H1 (cell line): ENCODE measurements around the gene MYO16. TPM values are rescaled to one million over a fixed set of nuclear protein-coding genes. Genes with fewer than 3 reads are reported as not detected.

Experiments used
- CTCF ChIA-PET: fragments of 300-600 bp; sonication (Branson Sonifier 250); formaldehyde crosslinking; loops from one replicate; lab custom pipeline; 2021; ENCODE audit not compliant: partially characterized antibody; lab: Charles Lee
- POLR2A ChIA-PET: fragments of 300-600 bp; sonication (Branson Sonifier 250); formaldehyde crosslinking; loops from one replicate; lab custom pipeline; 2021; ENCODE audit warnings: inconsistent platforms; ENCODE audit not compliant: partially characterized antibody; lab: Charles Lee
- DNase-seq, 2 experiments: peaks; one replicate each; pipeline versions ENCODE4 v3.0.0 to v3.0.0-alpha.2; 2010 to 2022; ENCODE audit warnings: low spot score in 2 of 2, low read depth in 1 of 2, mixed read lengths in 1 of 2
- FAIRE-seq: peaks from 2 replicates; lab custom pipeline; 2011; peaks lifted over from hg19 to GRCh38; lab: Jason Lieb, UNC
- H2AFZ ChIP-seq: 2 replicates; pipeline ENCODE4 v1.8.1; 2012; ENCODE audit warnings: low read length, inconsistent platforms
- H2AK5ac ChIP-seq: 2 replicates; pipeline ENCODE4 v1.6.1; 2013; ENCODE audit warnings: low read depth, low read length
- H2BK120ac ChIP-seq: replicated peaks from 2 replicates; pipeline ENCODE3; 2013; ENCODE audit warnings: low read depth, low read length, inconsistent platforms
- H2BK12ac ChIP-seq: 2 replicates; pipeline ENCODE4 v1.6.1; 2013; ENCODE audit warnings: low read depth, low read length
- H2BK15ac ChIP-seq: 2 replicates; pipeline ENCODE4 v1.6.1; 2013; ENCODE audit warnings: low read length
- H2BK20ac ChIP-seq: 2 replicates; pipeline ENCODE4 v1.6.1; 2013; ENCODE audit warnings: low read length
- H2BK5ac ChIP-seq: 2 replicates; pipeline ENCODE4 v1.6.1; 2013; ENCODE audit warnings: low read depth, low read length
- H3K14ac ChIP-seq: 2 replicates; pipeline ENCODE4 v1.6.1; 2013; ENCODE audit warnings: inconsistent platforms; ENCODE audit not compliant: insufficient read length
- H3K18ac ChIP-seq: 2 replicates; pipeline ENCODE4 v1.6.1; 2013; ENCODE audit warnings: low read length; ENCODE audit errors: extremely low read depth
- H3K23ac ChIP-seq: 2 replicates; pipeline ENCODE4 v1.6.1; 2013; ENCODE audit warnings: inconsistent platforms; ENCODE audit not compliant: insufficient read length
- H3K23me2 ChIP-seq: 2 replicates; pipeline ENCODE4 v1.6.1; 2013; ENCODE audit warnings: low read depth, low read length
- H3K27ac ChIP-seq: 2 replicates; pipeline ENCODE4 v1.6.1; 2011; ENCODE audit warnings: low read depth, low read length, inconsistent platforms
- H3K27me3 ChIP-seq, 4 experiments: replicated peaks in 1 of 4; 1 replicate in 1 of 4; 2 replicates in 3 of 4; pipeline versions ENCODE4 v1.6.1 to v1.8.1; 2011 to 2013; ENCODE audit warnings: low read length in 3 of 4, mild to moderate bottlenecking in 3 of 4, inconsistent platforms in 2 of 4, mixed read lengths in 2 of 4, moderate library complexity in 1 of 4; ENCODE audit not compliant: control insufficient read depth in 3 of 4, insufficient read depth in 3 of 4; ENCODE audit errors: extremely low read depth in 1 of 4
- H3K36me3 ChIP-seq, 4 experiments: 2 replicates each; pipeline versions ENCODE4 v1.6.1 to v1.8.1; 2011 to 2013; ENCODE audit warnings: mild to moderate bottlenecking in 4 of 4, low read length in 3 of 4, moderate library complexity in 2 of 4, control low read depth in 1 of 4, inconsistent platforms in 1 of 4; ENCODE audit not compliant: insufficient read depth in 4 of 4, control insufficient read depth in 2 of 4
- H3K4ac ChIP-seq: replicated peaks from 2 replicates; pipeline ENCODE3; 2013; ENCODE audit warnings: low read length, low read depth, mixed read lengths, inconsistent platforms; ENCODE audit not compliant: insufficient read length
- H3K4me1 ChIP-seq, 4 experiments: replicated peaks in 1 of 4; 1 replicate in 1 of 4; 2 replicates in 3 of 4; pipeline versions ENCODE4 v1.6.1 to v1.8.1; 2011 to 2013; ENCODE audit warnings: low read length in 3 of 4, inconsistent platforms in 2 of 4, mixed read lengths in 1 of 4; ENCODE audit not compliant: insufficient read depth in 4 of 4, control insufficient read depth in 3 of 4
- H3K4me2 ChIP-seq, 2 experiments: 2 replicates each; pipeline versions ENCODE4 v1.6.1 to v1.8.1; 2011 to 2013; ENCODE audit warnings: low read depth in 2 of 2, low read length in 2 of 2, control low read depth in 1 of 2, inconsistent platforms in 1 of 2, mild to moderate bottlenecking in 1 of 2; ENCODE audit not compliant: insufficient read depth in 1 of 2
- H3K4me3 ChIP-seq, 4 experiments: fragments of 200-600, 300-600 bp in 1 of 4; sonication (generic), shearing (Covaris generic), sonication (Bioruptor Twin) in 1 of 4; 2 replicates each; pipeline versions ENCODE4 v1.5.1 to v1.8.1; 2011 to 2016; ENCODE audit warnings: low read length in 4 of 4, low read depth in 3 of 4, control low read depth in 2 of 4, inconsistent platforms in 2 of 4, mild to moderate bottlenecking in 2 of 4, mixed read lengths in 1 of 4, moderate library complexity in 1 of 4; ENCODE audit not compliant: insufficient read depth in 2 of 4; ENCODE audit errors: extremely low read depth in 1 of 4
- H3K56ac ChIP-seq: replicated peaks from 2 replicates; pipeline ENCODE3; 2013; ENCODE audit warnings: low read depth, mild to moderate bottlenecking, mixed read lengths, low read length, inconsistent platforms; ENCODE audit not compliant: insufficient read length
- H3K79me1 ChIP-seq: 2 replicates; pipeline ENCODE4 v1.6.1; 2013; ENCODE audit warnings: low read depth, low read length, control low read depth
- H3K79me2 ChIP-seq, 2 experiments: 2 replicates each; pipeline versions ENCODE4 v1.6.1 to v1.8.1; 2012 to 2013; ENCODE audit warnings: low read length in 2 of 2, mild to moderate bottlenecking in 2 of 2, inconsistent platforms in 1 of 2; ENCODE audit not compliant: insufficient read depth in 2 of 2, control insufficient read depth in 1 of 2
- H3K9ac ChIP-seq, 4 experiments: replicated peaks in 1 of 4; 1 replicate in 1 of 4; 2 replicates in 3 of 4; pipeline versions ENCODE4 v1.6.1 to v1.8.1; 2011 to 2013; ENCODE audit warnings: low read depth in 3 of 4, low read length in 3 of 4, control low read depth in 2 of 4, mild to moderate bottlenecking in 2 of 4, moderate library complexity in 2 of 4, inconsistent platforms in 1 of 4; ENCODE audit errors: extremely low read depth in 1 of 4
- H3K9me3 ChIP-seq, 2 experiments: 2 replicates each; pipeline versions ENCODE4 v1.6.1 to v1.8.1; 2012 to 2013; ENCODE audit warnings: mild to moderate bottlenecking in 2 of 2, moderate library complexity in 2 of 2, control low read depth in 1 of 2, inconsistent platforms in 1 of 2, low read depth in 1 of 2, low read length in 1 of 2, mixed read lengths in 1 of 2; ENCODE audit not compliant: insufficient read depth in 2 of 2
- H4K20me1 ChIP-seq, 2 experiments: replicated peaks in 1 of 2; 2 replicates each; pipeline versions ENCODE3 to v1.8.1; 2011 to 2013; ENCODE audit warnings: inconsistent platforms in 2 of 2, low read length in 2 of 2, mild to moderate bottlenecking in 1 of 2; ENCODE audit not compliant: insufficient read depth in 2 of 2, control insufficient read depth in 1 of 2
- H4K5ac ChIP-seq: 2 replicates; pipeline ENCODE4 v1.6.1; 2013; ENCODE audit warnings: low read length, low read depth, mixed read lengths, inconsistent platforms; ENCODE audit not compliant: insufficient read length
- H4K8ac ChIP-seq: 2 replicates; pipeline ENCODE4 v1.8.0; 2013; ENCODE audit warnings: mild to moderate bottlenecking, moderate library complexity, low read length, inconsistent platforms; ENCODE audit not compliant: insufficient read depth; ENCODE audit errors: extremely low read depth
- H4K91ac ChIP-seq: replicated peaks from 2 replicates; pipeline ENCODE3; 2013; ENCODE audit warnings: low read length, mixed read lengths, inconsistent platforms; ENCODE audit not compliant: insufficient read length
- BACH1 ChIP-seq: IDR thresholded peaks from 2 replicates; pipeline ENCODE4 v1.6.1; 2012; ENCODE audit warnings: low read length, improper control_type of control experiment
- CTBP2 ChIP-seq: IDR thresholded peaks from 2 replicates; pipeline ENCODE4 v1.7.0; 2011; ENCODE audit warnings: borderline replicate concordance, mild to moderate bottlenecking, moderate library complexity, mixed read lengths, low read length; ENCODE audit not compliant: insufficient read depth, insufficient read length
- POLR2A ChIP-seq, 2 experiments: IDR thresholded peaks; 1 replicate in 1 of 2; 2 replicates in 1 of 2; pipeline ENCODE4 v1.6.1; 2011; ENCODE audit warnings: low read depth in 2 of 2, low read length in 2 of 2, mild to moderate bottlenecking in 2 of 2; ENCODE audit errors: control extremely low read depth in 1 of 2
- RAD21 ChIP-seq, 2 experiments: IDR thresholded peaks in 1 of 2; conservative IDR thresholded peaks in 1 of 2; 2 replicates each; pipeline ENCODE4 v1.6.1; 2011; ENCODE audit warnings: low read depth in 2 of 2, low read length in 2 of 2, improper control_type of control experiment in 1 of 2, inconsistent platforms in 1 of 2, mild to moderate bottlenecking in 1 of 2, moderate library complexity in 1 of 2
- WGBS, 2 experiments: shearing (Covaris generic) in 1 of 2; methylation state at CpG; one replicate each; pipeline versions ENCODE4 v1.1.6 to v1.1.7; 2013 to 2015; ENCODE audit warnings: low lambda C conversion rate in 2 of 2, mixed read lengths in 2 of 2, inconsistent platforms in 1 of 2, low coverage in 1 of 2, missing lambda C conversion rate in 1 of 2; ENCODE audit not compliant: insufficient replicate concordance in 2 of 2, insufficient coverage in 1 of 2, insufficient read length in 1 of 2; ENCODE audit errors: extremely low coverage in 1 of 2, missing lambda C conversion rate in 1 of 2; 5-methylcytosine and 5-hydroxymethylcytosine counted together
- polyA plus RNA-seq, 7 experiments: library from polyadenylated mRNA; depleted of rRNA in 3 of 7; stranded (reverse) in 5 of 7; unstranded in 2 of 7; fragments of >200 nt in 5 of 7; fragments of 200-250 nt in 2 of 7; gene quantifications; 1 replicate in 5 of 7; 2 replicates in 1 of 7; 4 replicates in 1 of 7; pipeline versions ENCODE4 v1.2.1 to v1.2.3, GENCODE V29; 2011 to 2013; ENCODE audit warnings: missing spikeins in 2 of 7, mixed read lengths in 2 of 7
- total RNA-seq: library from RNA; stranded (reverse); fragmentation: NEBNext Ultra II Directional; extraction: Animal tissue kit (Norgen Biotek cat#: 25700); gene quantifications from 2 replicates; pipeline ENCODE4 v1.2.1, GENCODE V29; 2021
- TF ChIP-seq, protein P1 (sequence below), 3 experiments: IDR thresholded peaks; 1 replicate in 2 of 3; 2 replicates in 1 of 3; pipeline versions ENCODE4 v1.5.1 to v1.6.1; 2011; ENCODE audit warnings: low read length in 3 of 3, mild to moderate bottlenecking in 3 of 3, inconsistent platforms in 2 of 3, low read depth in 1 of 3, moderate library complexity in 1 of 3; ENCODE audit not compliant: insufficient read depth in 1 of 3; ENCODE audit errors: control extremely low read depth in 1 of 3
- TF ChIP-seq, protein P2 (sequence below): IDR thresholded peaks from 2 replicates; pipeline ENCODE4 v1.6.1; 2012; ENCODE audit warnings: low read length, inconsistent platforms
- TF ChIP-seq, protein P3 (sequence below): IDR thresholded peaks from 2 replicates; pipeline ENCODE4 v1.6.1; 2012; ENCODE audit warnings: inconsistent platforms

Gene MYO16
- total and polyA plus RNA-seq, 2 of the 8 experiments (the other 6 are each of a cell fraction or from before 2014, with no cell fraction given) = 0.02 to 0.22 TPM

DNA sequence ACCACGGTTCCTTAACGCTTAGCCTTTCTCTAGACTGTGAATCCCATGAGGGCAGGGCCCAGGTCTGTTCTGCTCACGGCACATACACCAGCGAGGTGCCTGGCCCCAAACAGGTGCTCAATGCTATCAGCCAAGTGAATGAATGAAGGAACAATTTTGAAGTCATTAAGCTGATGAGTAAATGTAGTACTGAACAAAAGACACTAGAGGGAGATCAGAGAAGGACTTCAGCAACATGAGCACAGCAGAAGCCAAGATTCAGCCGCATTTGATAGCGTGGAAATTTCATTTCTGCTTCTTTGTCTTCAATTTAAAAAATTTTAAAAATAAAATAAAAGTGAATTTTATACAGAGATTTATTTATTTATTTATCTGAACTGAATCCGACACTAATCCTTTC, 20.1 kb upstream of the MYO16 start:
- POLR2A ChIA-PET = no interaction called here
- no peak overlapping the region for H3K14ac ChIP-seq
- TF ChIP-seq RAD21 (IDR thresholded peaks at IDR 0.05 in 1 of 2, conservative IDR thresholded peaks at IDR 0.05 in 1 of 2; ENCODE audit: low read depth in 2 of 2, low read length in 2 of 2) (peak; percentile 60 to 65), POLR2A (IDR thresholded peaks at IDR 0.05; ENCODE audit: control extremely low read depth in 1 of 2, low read depth in 2 of 2, low read length in 2 of 2) (no peak), BACH1 (no peak), CTBP2 (no peak)
- TF ChIP-seq, protein P1, sequence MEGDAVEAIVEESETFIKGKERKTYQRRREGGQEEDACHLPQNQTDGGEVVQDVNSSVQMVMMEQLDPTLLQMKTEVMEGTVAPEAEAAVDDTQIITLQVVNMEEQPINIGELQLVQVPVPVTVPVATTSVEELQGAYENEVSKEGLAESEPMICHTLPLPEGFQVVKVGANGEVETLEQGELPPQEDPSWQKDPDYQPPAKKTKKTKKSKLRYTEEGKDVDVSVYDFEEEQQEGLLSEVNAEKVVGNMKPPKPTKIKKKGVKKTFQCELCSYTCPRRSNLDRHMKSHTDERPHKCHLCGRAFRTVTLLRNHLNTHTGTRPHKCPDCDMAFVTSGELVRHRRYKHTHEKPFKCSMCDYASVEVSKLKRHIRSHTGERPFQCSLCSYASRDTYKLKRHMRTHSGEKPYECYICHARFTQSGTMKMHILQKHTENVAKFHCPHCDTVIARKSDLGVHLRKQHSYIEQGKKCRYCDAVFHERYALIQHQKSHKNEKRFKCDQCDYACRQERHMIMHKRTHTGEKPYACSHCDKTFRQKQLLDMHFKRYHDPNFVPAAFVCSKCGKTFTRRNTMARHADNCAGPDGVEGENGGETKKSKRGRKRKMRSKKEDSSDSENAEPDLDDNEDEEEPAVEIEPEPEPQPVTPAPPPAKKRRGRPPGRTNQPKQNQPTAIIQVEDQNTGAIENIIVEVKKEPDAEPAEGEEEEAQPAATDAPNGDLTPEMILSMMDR (IDR thresholded peaks at IDR 0.05; ENCODE audit: control extremely low read depth in 1 of 3, insufficient read depth in 1 of 3, low read depth in 1 of 3, low read length in 3 of 3) = peak in 2 of 3 experiments; percentile 43 to 51; a peak in 2 of 4 replicates
- TF ChIP-seq, protein P2, sequence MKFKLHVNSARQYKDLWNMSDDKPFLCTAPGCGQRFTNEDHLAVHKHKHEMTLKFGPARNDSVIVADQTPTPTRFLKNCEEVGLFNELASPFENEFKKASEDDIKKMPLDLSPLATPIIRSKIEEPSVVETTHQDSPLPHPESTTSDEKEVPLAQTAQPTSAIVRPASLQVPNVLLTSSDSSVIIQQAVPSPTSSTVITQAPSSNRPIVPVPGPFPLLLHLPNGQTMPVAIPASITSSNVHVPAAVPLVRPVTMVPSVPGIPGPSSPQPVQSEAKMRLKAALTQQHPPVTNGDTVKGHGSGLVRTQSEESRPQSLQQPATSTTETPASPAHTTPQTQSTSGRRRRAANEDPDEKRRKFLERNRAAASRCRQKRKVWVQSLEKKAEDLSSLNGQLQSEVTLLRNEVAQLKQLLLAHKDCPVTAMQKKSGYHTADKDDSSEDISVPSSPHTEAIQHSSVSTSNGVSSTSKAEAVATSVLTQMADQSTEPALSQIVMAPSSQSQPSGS = no peak
- TF ChIP-seq, protein P3, sequence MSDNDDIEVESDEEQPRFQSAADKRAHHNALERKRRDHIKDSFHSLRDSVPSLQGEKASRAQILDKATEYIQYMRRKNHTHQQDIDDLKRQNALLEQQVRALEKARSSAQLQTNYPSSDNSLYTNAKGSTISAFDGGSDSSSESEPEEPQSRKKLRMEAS = no peak
- H2BK15ac ChIP-seq = no peak overlapping the region
- no peak overlapping the region for H3K18ac ChIP-seq
- no peak overlapping the region for H4K91ac ChIP-seq
- no peak overlapping the region for H2BK12ac ChIP-seq
- no peaks in the 10 kb centered on the region for H3K79me1 ChIP-seq
- H2BK5ac ChIP-seq = no peak overlapping the region
- H2AFZ ChIP-seq = no peak overlapping the region
- no peak overlapping the region for H3K4ac ChIP-seq
- H3K9ac ChIP-seq = no peak overlapping the region
- H2BK20ac ChIP-seq = no peak overlapping the region
- peaks cover 11 to 19% of the 10 kb centered on the region in 2 experiments for H3K9me3 ChIP-seq
- H3K23ac ChIP-seq = no peak overlapping the region
- H3K23me2 ChIP-seq = no peaks in the 10 kb centered on the region
- H3K79me2 ChIP-seq = no peaks in the 10 kb centered on the region
- FAIRE-seq (peak; percentile 81), DNase-seq (no peak)
- H2BK120ac ChIP-seq = no peak overlapping the region
- H4K8ac ChIP-seq = no peak overlapping the region
- H4K20me1 ChIP-seq = no peaks in the 10 kb centered on the region
- no peak overlapping the region for H3K56ac ChIP-seq
- no peak overlapping the region for H3K4me3 ChIP-seq
- no peak overlapping the region for H4K5ac ChIP-seq
- no peaks in the 10 kb centered on the region for H3K36me3 ChIP-seq
- no peak overlapping the region for H2AK5ac ChIP-seq
- CTCF ChIA-PET = interaction anchor here (0.8 to 4.2 kb wide), 23 partner anchors 9 to 389 kb away, joined by 3 to 28 read pairs (median 4); partner anchors contain the start of gene MYO16
- WGBS, 2 experiments = 91% methylated on average over 7 of the region's 7 CpGs; no CpG with 5 or more reads in 1 of the 2 experiments
- H3K27ac ChIP-seq = no peak overlapping the region
- H3K4me1 ChIP-seq = no peaks in the 10 kb centered on the region
- H3K4me2 ChIP-seq = no peak overlapping the region
- no peaks in the 10 kb centered on the region for H3K27me3 ChIP-seq
